ENCODE data around the gene CASKIN2. TPM values are rescaled to one million over a fixed set of nuclear protein-coding genes. Genes with fewer than 3 reads are reported as not detected.
A peak's percentile ranks its signal among the peaks of the same experiment; 100 is the strongest.

The CASKIN2 gene
- polyA plus RNA-seq, 2 of the 4 experiments (the other 2 are of a cell fraction) = 3.6 to 11.2 TPM

- TF ChIP-seq HMGXB4 (CRISPR knock-in tag; IDR thresholded peaks at IDR 0.05; ENCODE audit: borderline replicate concordance) (no peak), HOXB5 (CRISPR knock-in tag; IDR thresholded peaks at IDR 0.05) (no peak), RNF2 (IDR thresholded peaks at IDR 0.05; ENCODE audit: borderline replicate concordance, low read depth) (no peak), HES2 (IDR thresholded peaks at IDR 0.05) (no peak), SREBF2 (IDR thresholded peaks at IDR 0.05) (no peak), RAD21 (conservative IDR thresholded peaks at IDR 0.05 in 1 of 2, IDR thresholded peaks at IDR 0.05 in 1 of 2) (no peak), NPAS2 (CRISPR knock-in tag; IDR thresholded peaks at IDR 0.05; ENCODE audit: borderline replicate concordance) (no peak), PHF8 (IDR thresholded peaks at IDR 0.05; ENCODE audit: borderline replicate concordance, low read depth) (peak; percentile 7; the same call in 1 of the 2 replicates), FOSL2 (IDR thresholded peaks at IDR 0.05) (no peak), FOSL2 (CRISPR knock-in tag; IDR thresholded peaks at IDR 0.05) (no peak), CHD4 (IDR thresholded peaks at IDR 0.05; ENCODE audit: borderline replicate concordance) (no peak), EHF (CRISPR knock-in tag; IDR thresholded peaks at IDR 0.05) (no peak), JUNB (IDR thresholded peaks at IDR 0.05) (no peak)
These were observed 58.2 kb downstream of the CASKIN2 start (continued) for GRCh38 chr17:75457047-75457654.

GRCh38 chr17:75456417-75457046 is 58.8 kb downstream of the CASKIN2 start, which contains the start of gene TMEM94:
Gene TMEM94, plus strand, starts transcription at chr17:75456635. Its CDS starts 15,271 bp downstream, at chr17:75471906.
- CTCF ChIA-PET = interaction anchor here (0.5 to 4.3 kb wide), 19 partner anchors 7 to 294 kb away, joined by 3 to 19 read pairs (median 4); partner anchors contain the start of gene TSEN54
- Histone ChIP-seq H3K9me3 (no peaks in the 10 kb centered on the region), H3K4me1 (peaks cover 23% of the 10 kb centered on the region), H3K4me2 (peak within 1 kb of the TSS; percentile 89), H3K4me3 (peak within 1 kb of the TSS; percentile 91), H3K27ac (peak within 1 kb of the TSS; percentile 92 to 95)
- peak; percentile 86; the same call in 1 of the 2 replicates for TF ChIP-seq MAZ (IDR thresholded peaks at IDR 0.05; ENCODE audit: borderline replicate concordance, low read depth, low read length)
- peak in 1 of 2 experiments; percentile 72; a peak in 3 of 5 replicates for TF ChIP-seq JUN (IDR thresholded peaks at IDR 0.05)
- peak; percentile 70 for TF ChIP-seq PHF8 (IDR thresholded peaks at IDR 0.05; ENCODE audit: borderline replicate concordance, low read depth)
- 0 out of 2 replicates have a peak, but pooled peaks have one; percentile 28 for TF ChIP-seq KDM5A (IDR thresholded peaks at IDR 0.05)
- TF ChIP-seq CEBPB (IDR thresholded peaks at IDR 0.05) = 0 out of 4 replicates have a peak, but pooled peaks of 1 of the 2 experiments have one; percentile 3
- peak; percentile 69 for TF ChIP-seq CHD2 (IDR thresholded peaks at IDR 0.05; ENCODE audit: low read length, partially characterized antibody)
- peak; percentile 55 for TF ChIP-seq POLR2A (IDR thresholded peaks at IDR 0.05; ENCODE audit: low read length)
- TF ChIP-seq ELK1 (IDR thresholded peaks at IDR 0.05; ENCODE audit: low read depth, low read length) = no peak
- TF ChIP-seq BCL3 (IDR thresholded peaks at IDR 0.05) = 0 out of 3 replicates have a peak, but pooled peaks have one; percentile 53
- TF ChIP-seq POLR2AphosphoS2 (conservative IDR thresholded peaks at IDR 0.05; ENCODE audit: low read length) = no peak
- POLR2A ChIA-PET = interaction anchor here (0.5 to 2.7 kb wide), 19 partner anchors 9 to 444 kb away, joined by 3 to 30 read pairs (median 4); partner anchors contain the start of genes GGA3, GRB2, MRPL58 and MRPS7
- DNase-seq (ENCODE audit: low read depth in 1 of 2, low spot score in 1 of 2) = peak; percentile 96 to 99
- no peak for FAIRE-seq
- ATAC-seq = peak; percentile 98 to 99
- 1% methylated on average over 30 of the region's 33 CpGs for WGBS (ENCODE audit: missing lambda C conversion rate)

All from A549 (cell line).